SU-DHL-6 (cell line): Measurements from ENCODE around the gene LDHAL6B.

Experiments used
- CTCF ChIP-seq: fragments of 200-600 bp; sonication (generic); IDR thresholded peaks from one replicate; pipeline ENCODE4 v1.5.1; 2017; ENCODE audit warnings: antibody characterized with exemption, mild to moderate bottlenecking, low read length, moderate library complexity; ENCODE audit not compliant: insufficient read depth, poor library complexity, severe bottlenecking
- EZH2phosphoT487 ChIP-seq: fragments of 200-600 bp; sonication (generic), shearing (Covaris generic); conservative IDR thresholded peaks from 2 replicates; pipeline ENCODE4 v1.6.1; 2018; ENCODE audit warnings: mild to moderate bottlenecking, antibody characterized with exemption, low read length, moderate library complexity, mixed read lengths

DNA sequence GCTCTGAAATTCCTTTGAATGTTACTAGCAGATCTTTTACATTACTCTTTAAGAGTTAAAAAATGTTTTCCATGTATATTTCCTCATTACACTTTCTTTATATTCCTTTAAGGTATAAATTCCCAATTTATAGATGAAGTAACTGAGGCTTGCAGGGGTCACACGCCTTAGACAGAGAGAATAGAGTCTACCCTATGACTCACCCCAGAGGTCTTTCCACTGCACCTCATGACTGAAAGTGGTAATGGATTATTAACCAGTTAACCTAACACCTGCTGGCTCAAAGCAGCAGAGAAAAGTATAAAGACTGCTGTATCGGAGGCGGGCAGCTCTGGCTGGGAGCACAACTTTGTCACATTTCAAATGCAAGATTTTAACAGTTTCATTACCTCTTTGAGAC lies 37.7 kb downstream of the LDHAL6B start:
- TF ChIP-seq CTCF (no peak), EZH2phosphoT487 (no peak)
